ENCODE measurements around the gene GAL3ST1.

DNA sequence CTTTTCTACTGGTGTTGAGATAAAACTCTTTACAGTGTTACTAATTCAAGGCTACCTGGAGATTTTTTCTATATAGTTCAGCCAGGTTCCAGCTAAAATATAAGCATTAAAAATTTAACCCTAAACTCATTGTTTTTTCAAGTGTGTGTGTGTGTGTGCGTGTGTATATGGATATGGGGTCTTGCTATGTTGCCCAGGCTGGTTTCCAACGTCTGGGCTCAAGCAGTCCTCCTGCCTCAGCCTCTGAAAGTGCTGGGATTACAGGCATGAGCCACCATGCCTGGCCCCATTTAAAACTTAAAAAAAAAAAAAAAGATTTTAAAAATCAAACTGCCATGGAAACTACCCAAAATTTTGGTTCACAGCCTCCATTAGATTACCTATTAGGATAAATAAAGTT, 21.7 kb upstream of the GAL3ST1 start:
- TF ChIP-seq JUND (IDR thresholded peaks at IDR 0.05; ENCODE audit: low read length) (no peak), SRF (IDR thresholded peaks at IDR 0.05; ENCODE audit: low read depth, low read length) (no peak), CREB1 (IDR thresholded peaks at IDR 0.05) (no peak), SIN3A (conservative IDR thresholded peaks at IDR 0.05 in 1 of 2, IDR thresholded peaks at IDR 0.05 in 1 of 2; ENCODE audit: low read depth in 1 of 2, low read length in 2 of 2) (no peak)
- TF ChIP-seq, protein P1, sequence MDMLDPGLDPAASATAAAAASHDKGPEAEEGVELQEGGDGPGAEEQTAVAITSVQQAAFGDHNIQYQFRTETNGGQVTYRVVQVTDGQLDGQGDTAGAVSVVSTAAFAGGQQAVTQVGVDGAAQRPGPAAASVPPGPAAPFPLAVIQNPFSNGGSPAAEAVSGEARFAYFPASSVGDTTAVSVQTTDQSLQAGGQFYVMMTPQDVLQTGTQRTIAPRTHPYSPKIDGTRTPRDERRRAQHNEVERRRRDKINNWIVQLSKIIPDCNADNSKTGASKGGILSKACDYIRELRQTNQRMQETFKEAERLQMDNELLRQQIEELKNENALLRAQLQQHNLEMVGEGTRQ (IDR thresholded peaks at IDR 0.05; ENCODE audit: low read length), result no peak
- TF ChIP-seq, protein P2, sequence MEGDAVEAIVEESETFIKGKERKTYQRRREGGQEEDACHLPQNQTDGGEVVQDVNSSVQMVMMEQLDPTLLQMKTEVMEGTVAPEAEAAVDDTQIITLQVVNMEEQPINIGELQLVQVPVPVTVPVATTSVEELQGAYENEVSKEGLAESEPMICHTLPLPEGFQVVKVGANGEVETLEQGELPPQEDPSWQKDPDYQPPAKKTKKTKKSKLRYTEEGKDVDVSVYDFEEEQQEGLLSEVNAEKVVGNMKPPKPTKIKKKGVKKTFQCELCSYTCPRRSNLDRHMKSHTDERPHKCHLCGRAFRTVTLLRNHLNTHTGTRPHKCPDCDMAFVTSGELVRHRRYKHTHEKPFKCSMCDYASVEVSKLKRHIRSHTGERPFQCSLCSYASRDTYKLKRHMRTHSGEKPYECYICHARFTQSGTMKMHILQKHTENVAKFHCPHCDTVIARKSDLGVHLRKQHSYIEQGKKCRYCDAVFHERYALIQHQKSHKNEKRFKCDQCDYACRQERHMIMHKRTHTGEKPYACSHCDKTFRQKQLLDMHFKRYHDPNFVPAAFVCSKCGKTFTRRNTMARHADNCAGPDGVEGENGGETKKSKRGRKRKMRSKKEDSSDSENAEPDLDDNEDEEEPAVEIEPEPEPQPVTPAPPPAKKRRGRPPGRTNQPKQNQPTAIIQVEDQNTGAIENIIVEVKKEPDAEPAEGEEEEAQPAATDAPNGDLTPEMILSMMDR (IDR thresholded peaks at IDR 0.05; ENCODE audit: control extremely low read depth in 1 of 3, insufficient read depth in 1 of 3, low read depth in 1 of 3, low read length in 3 of 3), result no peak

Measured in H1 (cell line).